Measurements from ENCODE around the gene PDZK1. TPM values are rescaled to one million over a fixed set of nuclear protein-coding genes. Genes with fewer than 3 reads are reported as not detected.

PDZK1 gene
- total and polyA plus RNA-seq, 2 donors (not counting 3 experiments of a cell fraction or from before 2014, with no cell fraction given) = 0.03 to 0.58 TPM

DNA sequence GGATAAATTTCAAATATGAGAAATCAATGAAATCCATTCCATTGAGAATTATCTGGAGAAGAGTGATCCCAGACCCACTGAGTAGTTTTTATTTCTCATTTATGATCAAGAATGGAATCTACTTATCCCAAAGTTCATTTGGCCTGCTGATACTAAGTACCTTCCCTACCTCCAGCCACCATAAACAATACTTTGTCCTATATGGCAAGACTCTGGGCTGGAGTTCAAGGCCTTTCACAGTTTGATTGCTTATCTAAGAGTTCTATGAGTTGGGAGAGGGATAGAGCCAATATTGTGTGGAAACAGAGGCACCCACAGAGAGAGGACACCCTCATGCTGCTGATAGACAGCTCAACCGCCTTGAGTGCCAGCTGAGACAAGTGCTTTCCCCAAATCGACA is 5.1 kb downstream of the PDZK1 start:
- Histone ChIP-seq H3K9me1 (replicated peaks; ENCODE audit: control insufficient read depth, extremely low read depth, insufficient read depth, low read length) (no peaks in the 10 kb centered on the region), H3K27me3 (ENCODE audit: control insufficient read depth in 2 of 2, insufficient read depth in 2 of 2, low read length in 2 of 2) (peaks cover 13% of the 10 kb centered on the region in 2 experiments), H3K4me2 (ENCODE audit: insufficient read depth, low read length) (no peak overlapping the region), H4K20me1 (replicated peaks; ENCODE audit: control insufficient read depth, extremely low read depth, insufficient read depth, low read length) (no peaks in the 10 kb centered on the region), H3K4me3 (replicated peaks in 1 of 3; ENCODE audit: insufficient read depth in 1 of 3, low read depth in 1 of 3, low read length in 3 of 3) (no peak overlapping the region), H3K9me3 (replicated peaks; ENCODE audit: control insufficient read depth, insufficient read depth, low read length) (no peaks in the 10 kb centered on the region), H3K27ac (ENCODE audit: insufficient read depth, low read depth, low read length) (no peak overlapping the region), H3K79me2 (ENCODE audit: control insufficient read depth, insufficient read depth, low read length) (no peaks in the 10 kb centered on the region), H3K9ac (replicated peaks; ENCODE audit: extremely low read depth, insufficient read depth, low read length) (no peak overlapping the region), H3K36me3 (ENCODE audit: control insufficient read depth in 2 of 2, extremely low read depth in 1 of 2, insufficient read depth in 2 of 2, low read length in 2 of 2) (no peaks in the 10 kb centered on the region), H3K4me1 (ENCODE audit: control insufficient read depth, extremely low read depth, insufficient read depth, low read length) (no peaks in the 10 kb centered on the region), H2AFZ (ENCODE audit: low read depth, low read length) (no peak overlapping the region)
- POLR2A ChIA-PET = no interaction called here
- no TSS peak for BruUV-seq (replicated peaks)
- CTCF ChIA-PET = interaction anchor here (1.3 kb wide), 1 partner anchor 18 kb away, joined by 8 read pairs; no protein-coding TSS in a partner anchor
- intact Hi-C loops (cut with micrococcal nuclease) (no loop called here), dilution Hi-C loops (cut with MboI; ENCODE audit: extremely low pct_ligation_motif_present, low sequenced_read_pairs) (no loop called here)
- FAIRE-seq (no peak), DNase-seq (ENCODE audit: low read depth, low spot score) (no peak)
- TF ChIP-seq JUN (IDR thresholded peaks at IDR 0.05; ENCODE audit: borderline replicate concordance, insufficient read depth, insufficient read length, low read depth) (no peak), POLR2A (IDR thresholded peaks at IDR 0.05; ENCODE audit: low read depth, low read length) (no peak), MAX (IDR thresholded peaks at IDR 0.05; ENCODE audit: insufficient read depth, insufficient read length) (no peak), CTCF (IDR thresholded peaks at IDR 0.05; ENCODE audit: extremely low read depth in 1 of 2, insufficient read depth in 1 of 2, low read depth in 1 of 2, low read length in 2 of 2) (no peak), POLR2AphosphoS5 (IDR thresholded peaks at IDR 0.05; ENCODE audit: insufficient read depth, low read depth, low read length) (no peak), GATA2 (IDR thresholded peaks at IDR 0.05; ENCODE audit: insufficient read depth, insufficient read length, low read depth, low read length) (no peak), MYC (IDR thresholded peaks at IDR 0.05; ENCODE audit: low read depth, low read length) (no peak), EZH2 (IDR thresholded peaks at IDR 0.05; ENCODE audit: borderline replicate concordance, low read depth, low read length, severe bottlenecking) (no peak), FOS (IDR thresholded peaks at IDR 0.05; ENCODE audit: borderline replicate concordance, insufficient read depth, low read length) (no peak)

Data from endothelial cell of umbilical vein (primary cell).